HuH-7.5 (cell line): ENCODE results near the gene KLF3.

Experiments used
- DNase-seq: peaks from one replicate; pipeline ENCODE4 v3.0.0; 2011; ENCODE audit warnings: low spot score

Gene KLF3

DNA sequence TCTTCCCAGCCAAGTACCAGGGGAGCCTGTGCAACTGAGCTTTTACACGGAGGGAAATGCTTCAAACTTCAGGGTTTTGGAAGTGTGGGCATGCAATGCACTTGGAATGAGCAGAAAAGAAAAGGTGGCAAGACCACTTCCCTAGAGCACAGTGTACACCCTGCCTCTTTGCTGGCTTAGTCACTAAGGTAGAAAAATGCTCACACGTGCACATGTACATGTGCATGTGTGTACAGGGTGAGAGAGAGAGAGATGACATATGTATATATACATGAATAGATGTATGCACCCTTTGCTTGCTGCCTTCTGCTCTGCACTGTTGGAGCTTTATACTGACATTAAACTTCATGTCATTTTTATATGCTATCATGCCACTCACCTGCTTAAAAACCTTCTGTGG, 7.9 kb upstream of the KLF3 start:
- no peak for DNase-seq

DNA sequence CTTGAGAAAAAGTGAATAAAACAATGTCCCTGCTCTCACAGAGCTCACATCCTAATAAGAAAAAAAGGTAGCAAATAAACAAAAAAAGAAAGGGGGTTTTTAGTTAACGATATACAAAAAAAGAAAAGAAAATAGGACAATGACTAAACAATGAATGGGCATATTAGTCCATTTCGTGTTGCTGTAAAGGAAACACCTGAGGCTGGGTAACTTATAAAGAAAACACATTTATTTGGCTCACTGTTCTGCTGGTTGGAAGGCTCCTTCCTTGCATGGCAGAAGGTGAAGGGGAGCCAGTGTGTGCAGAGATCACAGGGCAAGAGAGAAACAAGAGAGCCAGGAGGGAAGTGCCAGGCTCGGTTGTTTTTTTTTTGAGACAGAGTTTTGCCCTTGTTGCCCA, 4.7 kb upstream of the KLF3 start:
- DNase-seq, result no peak

DNA sequence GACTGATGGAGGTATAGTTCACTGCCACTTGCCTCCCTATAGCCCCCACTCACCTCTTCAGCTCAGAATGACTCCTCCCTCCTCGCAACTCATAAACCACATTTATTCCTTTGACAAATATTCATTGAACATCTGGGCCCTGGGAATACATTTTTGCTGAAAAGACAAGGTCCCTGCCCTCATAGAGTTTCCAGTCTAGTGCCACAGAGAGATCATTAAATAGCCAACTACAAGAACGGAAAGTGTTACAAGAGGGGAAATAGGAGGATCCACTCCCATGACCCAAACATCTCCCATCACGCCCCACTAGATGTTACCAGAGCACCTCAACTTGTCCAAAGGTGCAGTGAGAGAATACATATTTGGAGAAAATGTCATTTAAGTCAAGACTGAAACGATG, 3.2 kb upstream of the KLF3 start:
- DNase-seq, result no peak

DNA sequence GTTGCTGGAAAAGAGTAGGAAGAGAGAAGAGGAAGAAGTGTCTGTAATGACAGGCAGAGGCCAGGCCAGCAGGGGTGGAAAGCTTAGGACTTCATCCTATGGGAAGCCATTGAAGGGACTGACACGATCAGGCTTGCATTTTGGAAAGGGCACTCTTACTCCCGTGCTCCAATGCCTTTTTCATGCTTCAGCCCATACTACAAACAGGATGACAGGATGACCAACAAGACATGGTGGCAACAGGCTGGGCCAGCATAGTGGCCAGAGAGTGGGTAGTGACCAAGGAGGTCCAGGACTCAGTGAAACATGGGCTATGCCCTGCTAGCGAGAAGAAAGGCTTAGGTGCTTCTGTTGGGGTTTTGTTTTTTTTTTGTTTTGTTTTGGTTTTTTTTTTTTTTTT, 2.6 kb upstream of the KLF3 start:
- DNase-seq, result no peak

DNA sequence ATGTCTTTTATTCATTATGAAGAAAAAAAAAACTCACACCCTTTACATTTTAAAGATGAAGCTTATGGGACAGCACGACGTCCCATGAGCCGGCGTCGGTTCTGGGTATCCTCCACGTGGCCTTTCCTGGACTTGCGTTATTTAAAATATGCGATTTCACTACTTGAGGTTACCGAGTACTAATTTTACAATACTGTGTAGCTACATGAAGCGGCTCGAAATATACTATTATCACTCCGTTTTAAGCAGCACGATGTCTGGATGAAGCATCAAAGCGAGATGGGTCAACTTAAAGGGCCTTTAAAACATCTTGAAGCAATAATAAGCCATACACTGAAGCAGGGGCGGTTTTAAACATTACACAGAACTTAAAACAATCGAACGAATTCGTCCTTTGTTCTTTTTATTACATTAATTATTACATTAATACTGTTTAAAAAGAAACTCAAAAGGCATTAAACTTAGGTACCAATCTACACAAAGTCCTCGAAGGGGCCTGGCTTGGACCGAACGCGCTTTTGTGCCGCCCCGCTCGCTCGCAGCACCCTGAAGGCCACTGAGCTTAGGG, 1.4 kb upstream of the KLF3 start:
- DNase-seq, result no peak

DNA sequence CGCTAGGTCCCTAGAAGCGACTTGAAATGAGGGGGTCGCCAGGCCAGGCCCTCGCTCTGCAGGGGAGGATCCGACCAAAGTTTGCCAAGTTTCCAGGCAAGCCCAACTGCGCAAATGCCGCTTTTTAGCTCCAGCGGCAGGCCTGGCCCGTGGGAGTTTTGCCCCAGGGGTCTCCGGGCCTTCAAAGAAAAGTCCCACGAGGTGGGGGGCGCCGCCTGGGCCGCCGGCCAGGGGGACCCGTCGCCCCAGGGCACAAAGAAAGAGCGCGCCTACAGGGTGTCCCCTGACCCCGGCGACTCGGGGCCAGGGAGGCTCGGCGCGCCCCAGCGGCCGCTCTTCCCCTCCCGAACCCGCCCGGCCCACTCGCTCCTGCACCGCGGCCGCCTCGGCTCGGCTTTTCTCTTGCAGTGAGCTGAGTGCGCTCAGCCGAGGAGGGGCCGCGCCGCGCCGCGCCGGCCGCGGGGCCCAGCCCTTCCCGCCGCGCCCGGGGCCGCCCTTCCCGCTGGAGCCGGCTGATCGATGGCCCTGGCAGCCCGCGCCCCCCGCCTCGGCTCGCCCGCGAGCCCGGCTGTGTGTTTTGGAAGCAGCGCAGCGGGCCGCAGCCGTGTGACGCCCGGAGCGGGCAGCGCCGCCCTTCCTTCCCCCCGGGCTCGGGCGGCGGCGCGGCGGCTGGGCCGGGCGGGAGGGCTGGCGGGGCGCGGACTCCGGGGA, 754 bp upstream of the KLF3 start:
- no peak for DNase-seq

DNA sequence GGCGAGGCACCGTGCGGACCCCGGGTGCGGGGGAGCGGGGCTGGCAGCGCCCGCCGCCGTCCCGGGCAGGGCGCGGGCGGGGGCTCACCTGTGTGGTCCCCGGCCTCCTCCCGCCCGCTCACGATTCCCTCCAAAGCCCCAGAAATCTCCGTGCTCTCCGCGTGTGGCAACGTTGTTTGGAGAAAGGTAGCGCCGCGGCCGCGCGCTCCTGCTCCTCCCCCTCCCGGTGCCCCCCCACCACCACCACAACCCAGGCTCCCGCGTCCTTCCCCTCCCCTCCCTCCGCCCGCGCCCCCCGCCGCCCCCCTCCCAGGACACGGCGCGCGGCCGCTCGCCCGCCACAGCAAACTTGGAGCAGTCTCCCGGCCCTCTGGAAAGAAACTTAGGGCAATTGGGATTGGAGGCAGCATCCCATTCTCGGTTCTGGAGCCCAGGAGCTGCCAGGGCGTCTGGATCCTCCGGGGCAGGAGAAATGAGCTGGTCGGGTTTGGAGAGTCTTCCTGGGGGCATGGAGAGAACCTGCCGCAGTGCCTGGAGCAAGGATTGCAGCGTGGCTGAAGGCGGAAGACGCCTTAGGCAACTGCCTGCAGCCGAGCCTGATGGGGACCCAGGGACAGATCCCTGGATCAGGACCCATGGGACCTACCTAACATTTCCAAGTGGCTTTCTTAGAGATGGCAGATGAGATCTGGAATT, 855 bp downstream of the KLF3 start:
- DNase-seq, result peak; percentile 27

DNA sequence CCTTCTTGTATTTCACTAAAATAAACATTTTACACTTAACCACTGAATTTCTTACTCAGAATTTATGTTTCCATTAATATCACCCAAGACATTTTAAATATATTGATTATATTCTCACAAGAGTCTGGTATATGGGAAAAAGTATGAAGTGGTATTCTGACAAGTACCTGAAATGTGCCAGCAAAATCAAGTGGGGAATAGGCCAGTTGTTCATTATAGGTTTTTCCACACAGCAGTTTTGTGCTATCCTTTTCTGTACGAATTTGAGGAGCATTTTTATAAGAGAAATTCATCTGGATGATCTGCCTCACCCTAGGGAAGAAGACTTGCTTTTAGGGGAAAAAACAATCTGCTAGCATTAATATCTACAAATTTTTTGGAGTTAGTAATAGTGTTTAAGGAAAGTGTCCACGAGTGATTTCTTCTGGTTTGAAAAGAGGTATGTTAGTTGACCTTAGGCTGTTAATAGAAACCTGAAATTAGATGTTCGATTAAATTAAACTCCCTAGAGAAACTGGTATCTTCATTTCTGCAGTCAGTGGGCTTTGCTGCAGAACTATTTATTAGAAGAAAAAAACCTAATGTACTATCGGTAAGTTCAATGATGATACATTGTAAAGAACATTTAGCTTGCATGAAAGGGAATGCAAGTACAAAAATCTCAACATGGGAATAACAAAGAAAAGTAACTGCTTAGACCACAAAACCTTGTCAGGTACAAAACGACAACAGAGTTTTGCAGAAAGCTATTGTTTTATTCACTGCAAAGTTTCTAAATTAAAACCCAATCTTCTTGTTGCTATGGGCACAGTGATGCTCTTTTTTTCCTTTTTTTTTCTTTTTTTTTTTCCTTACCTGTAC, 1.8 kb downstream of the KLF3 start:
- no peak for DNase-seq

DNA sequence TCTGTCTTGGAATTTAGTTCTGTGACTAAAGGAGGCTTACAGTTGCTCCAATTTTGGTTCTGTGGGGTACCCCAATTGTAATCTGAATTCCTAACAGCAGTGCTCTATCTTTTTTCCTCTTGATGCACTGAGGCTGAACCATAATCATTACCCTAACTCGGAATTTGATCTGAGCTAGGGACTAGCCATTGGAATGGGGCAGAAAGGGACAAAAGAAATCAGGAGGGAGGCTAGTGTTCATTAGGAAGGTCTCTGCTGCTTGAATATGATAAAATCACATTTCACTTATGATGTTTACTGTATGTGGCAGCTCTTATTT, 2.7 kb downstream of the KLF3 start:
- DNase-seq, result no peak

DNA sequence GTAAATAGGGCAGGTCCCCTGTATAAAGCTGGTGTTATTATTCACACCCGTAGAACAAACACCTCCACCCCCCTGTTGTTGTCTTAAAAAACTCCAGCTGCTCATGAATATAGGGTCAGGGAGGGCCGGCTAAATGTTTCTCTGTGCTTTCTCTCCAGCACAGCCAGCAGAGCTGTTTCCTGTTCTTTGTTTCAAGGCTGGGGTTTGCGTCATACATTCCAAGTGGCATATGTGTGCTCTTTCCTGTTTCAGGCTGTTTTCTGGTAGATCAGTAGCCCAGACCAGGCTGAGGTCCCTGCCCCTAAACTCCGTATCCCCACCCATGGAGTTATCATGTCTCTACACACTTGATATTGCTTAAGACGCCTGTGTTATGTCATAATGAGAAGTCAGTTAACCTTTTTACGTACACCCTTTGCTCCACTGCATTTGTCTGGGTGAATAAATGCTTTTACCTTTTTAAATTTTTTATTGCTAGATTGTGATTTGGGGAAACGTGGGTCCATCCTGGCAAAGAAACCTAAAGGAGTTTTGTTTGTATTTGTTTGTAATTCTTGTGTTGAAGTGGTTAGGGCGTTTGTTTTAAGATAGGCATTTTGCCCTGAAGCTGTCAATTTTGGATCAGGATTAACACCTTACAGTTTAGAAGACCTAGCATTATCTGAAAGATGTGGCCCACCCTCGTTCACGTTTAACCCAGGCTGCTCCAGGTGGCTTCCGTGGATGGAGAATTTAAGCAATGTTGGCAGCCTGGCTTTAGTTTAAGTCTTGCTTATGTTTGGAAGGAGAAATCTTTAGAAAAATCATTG, 3.3 kb downstream of the KLF3 start:
- DNase-seq, result peak; percentile 77

DNA sequence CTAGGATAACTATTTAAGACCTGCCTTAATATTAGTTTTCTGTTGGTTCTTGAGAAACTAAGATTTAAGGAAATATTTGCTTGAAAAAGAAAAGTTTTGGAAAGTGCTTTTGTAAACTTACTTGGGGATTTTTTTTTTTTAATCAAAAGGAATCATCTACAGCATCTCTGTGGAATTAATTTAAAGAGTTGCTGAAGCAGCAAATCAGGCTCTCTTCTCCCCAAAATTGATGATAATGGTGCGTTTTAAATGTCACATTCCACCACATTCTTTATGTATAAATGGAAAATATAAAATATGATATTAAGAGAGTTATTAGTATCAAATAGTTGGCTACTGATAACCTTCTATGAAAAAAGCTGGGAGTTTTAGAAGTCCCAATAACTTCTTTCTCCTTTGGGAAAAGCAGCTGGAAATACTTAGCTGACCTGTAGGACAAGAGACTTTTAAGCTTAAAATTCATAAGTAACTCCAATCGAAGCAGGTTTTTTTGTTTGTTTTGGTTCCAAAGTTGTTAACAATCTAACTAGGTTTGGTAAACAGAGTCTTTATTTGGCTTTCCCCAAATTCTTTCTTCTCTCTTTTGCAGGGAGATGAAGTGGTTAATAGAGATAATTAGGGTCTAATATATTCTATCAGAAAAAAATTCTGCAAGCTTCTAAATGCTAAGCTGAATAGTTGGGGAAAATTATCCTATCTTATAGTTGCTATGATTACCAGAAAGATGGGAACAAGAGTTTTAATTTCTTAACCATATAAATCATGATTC, 4.4 kb downstream of the KLF3 start:
- no peak for DNase-seq

DNA sequence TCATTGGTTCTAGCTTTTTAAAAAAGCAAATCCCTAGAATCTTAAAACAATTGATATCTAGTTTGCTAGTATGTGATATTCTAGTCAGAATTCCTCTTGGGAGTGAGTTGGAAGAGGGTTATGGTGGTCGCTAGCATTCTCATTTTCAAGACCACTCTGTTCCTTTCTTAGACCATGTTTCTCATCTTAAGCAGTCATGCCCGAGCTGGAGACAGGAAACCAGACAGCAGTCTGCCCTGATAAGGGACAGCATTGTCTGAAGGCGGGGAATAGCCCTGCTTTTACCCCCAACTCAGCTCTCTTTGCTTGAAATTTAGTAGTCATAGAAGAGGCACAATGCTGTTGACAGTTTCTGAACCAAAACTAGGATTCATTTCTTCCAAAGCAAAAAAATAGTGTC, 5.2 kb downstream of the KLF3 start:
- no peak for DNase-seq

DNA sequence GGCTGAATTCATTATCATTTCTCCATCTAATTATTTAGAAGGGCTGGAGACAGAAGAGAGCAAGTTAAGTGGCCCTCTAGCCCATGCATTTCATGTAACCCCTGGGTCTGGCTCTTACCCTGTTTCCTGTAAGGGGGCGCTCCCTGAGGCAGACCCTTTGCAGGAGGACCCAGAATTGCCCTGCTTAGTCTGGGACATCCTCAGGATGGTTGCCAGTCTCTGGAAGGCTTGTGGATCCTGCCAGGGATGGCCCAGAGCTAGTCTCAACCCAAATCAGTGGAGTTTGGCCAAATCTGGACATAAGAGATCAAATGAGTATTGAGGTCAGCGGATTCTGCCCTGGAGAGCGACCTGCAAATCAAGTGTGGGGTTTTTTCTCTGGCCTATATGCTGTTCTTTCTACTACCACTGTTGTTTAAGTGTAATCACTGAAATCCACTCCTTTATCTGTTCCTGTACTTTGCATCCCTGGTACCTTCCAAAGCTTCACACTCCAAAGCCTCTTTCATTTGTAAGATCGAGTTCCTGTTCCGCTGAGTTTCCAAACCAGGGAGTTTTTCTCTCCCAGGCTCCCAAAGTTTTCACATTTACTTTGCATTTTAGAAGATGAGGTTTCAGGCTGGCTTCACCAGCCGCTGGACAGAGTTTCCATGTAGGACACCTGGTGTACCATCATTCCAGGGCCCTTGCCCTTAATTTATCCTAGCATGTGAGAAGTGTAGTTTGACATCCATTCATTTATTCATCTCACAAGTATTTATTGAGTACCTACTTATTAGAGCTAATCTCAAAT, 6.3 kb downstream of the KLF3 start:
- no peak for DNase-seq

DNA sequence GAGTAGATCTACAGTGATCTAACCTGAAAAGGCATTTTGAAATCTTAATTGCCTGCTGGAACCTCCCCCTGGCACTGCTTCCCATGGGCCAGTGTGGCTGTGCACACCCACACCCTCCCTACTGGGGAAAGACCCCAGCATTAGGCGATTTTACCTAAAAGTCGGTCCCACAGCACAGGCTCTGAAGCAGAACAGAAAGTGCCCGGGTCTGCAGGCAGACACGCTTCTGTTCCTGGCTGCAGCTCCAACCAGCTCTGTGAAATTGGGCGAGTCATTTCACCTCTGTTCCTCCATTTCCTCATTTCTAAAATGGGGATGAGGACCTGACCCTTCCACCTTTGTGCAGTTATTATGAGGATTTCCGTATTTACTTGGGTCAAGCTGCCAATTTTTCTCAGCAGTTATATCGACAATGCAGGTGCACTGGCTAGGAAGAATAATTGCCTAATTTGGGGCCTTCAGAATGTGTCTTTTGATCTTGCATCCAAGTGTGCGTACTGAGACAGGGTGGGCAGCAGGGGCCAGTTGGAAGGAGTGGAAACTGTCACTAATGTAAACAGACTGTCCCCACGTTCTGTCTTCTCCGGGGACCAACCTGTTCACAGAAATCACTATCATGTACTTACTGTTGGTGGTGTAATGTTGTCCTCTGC, 7.1 kb downstream of the KLF3 start:
- no peak for DNase-seq

DNA sequence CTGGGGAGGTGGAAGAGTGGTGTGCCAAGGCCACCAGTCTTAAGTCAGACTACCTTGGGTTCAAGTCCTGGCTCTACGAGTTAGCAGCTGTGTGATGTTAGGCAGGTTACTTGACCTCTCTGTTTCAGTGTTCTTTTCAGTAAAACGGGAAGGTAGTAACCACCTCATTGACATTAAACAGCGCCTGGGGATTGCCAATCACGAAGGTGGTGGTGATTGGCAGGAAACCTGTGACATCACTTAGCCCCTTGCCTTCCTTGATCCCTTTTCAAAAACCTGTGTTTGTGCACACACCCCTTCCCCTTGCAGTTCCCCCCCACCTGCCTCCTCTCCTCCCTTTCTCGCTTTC, 7.6 kb downstream of the KLF3 start:
- DNase-seq, result no peak

DNA sequence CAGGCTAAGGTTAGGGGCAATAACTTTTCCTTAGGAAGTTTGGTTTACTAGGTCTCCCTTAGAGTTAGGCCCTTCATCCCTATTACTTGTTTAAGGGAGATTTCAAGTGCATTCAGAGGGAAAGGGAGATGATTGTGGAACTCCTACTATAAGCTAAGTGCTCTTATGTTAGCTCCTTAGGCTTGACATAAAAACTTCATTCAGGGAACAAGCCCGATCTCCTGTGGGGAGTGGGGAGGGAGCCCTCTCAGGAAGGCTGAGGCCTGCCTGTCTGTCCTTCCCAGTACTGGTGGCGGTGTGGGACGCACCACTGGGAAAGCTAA, 8.0 kb downstream of the KLF3 start:
- DNase-seq, result no peak

DNA sequence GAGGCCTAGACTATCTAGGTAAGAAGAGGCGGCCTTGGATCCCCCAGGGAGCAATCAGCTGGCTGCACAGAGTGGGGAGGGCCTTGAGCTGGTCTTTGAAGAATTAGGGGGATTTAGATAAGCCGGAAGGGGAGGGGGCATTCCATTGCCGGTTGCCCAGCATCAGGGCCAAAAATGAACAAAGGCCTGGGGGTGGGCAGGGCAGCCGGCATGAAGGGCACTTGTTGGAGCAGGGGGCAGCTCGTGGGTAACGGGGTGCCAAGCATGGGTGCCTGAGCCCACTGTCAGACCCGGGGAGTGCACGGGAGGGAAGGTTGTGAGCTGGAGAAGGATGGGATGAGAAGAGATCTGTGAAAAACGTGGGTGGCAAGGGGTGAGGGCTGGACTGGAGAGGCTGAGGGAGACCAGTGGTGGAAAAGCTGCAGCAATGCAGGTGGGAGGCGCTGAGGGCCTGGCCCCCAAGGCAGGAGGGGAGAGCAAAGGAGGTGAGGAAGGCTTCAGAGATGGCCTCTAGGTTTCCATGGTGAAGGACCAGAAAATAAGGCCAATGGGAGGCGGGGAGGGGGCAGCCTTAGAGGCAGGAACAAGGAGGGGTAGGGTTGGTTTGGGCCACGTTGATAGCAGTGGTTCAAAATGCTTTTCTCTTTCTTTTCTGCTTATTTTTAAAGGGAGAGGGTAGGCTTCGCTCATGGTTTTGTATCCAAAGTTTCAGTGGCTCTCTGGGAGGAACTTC, 8.6 kb downstream of the KLF3 start:
- DNase-seq, result no peak

DNA sequence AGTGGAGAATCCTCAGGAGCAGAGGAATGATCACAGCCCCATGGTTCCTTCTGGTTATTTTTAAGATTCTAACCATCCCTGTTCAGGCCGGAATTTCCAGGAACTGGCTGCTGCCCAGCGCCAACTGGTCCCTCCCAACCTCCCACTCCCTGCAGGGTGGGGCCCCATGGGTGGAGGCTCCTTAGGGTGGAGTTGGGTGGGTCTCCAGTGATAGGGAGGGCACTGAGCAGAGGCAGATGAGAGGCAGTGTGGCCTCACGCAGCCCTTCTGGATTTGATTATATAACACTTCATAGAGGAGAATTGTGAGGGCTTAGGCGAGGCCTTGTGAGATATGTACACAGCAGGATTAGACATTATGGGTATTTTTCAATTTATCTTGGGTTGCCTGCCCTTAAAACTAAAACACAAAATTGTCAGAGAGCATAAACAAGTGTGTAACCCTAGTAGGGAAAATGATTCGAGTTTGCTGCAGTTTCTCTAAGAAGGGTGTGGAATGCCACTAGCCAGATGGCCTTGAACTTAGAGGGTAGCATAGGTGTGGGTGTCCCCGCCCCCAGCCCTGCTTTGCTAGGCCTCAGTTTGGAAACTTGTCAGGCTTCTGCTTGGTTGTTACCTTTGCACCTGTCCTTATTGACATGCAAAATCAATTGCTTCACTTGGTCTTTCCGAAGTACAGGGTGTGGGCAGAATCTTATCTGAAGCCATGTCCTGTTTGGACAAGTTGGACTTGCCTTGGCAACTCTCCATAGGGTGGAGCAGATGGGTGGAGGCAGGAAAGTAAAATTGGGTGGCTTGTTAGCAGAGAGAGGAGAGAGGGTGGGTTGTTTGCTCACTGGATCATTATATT, 9.4 kb downstream of the KLF3 start:
- DNase-seq, result peak; percentile 36
